T-helper 2 cell (primary cell): Measurements from ENCODE around the gene DCTN4.

ENCODE experiments used
- DNase-seq, 5 experiments: peaks; one replicate each; pipeline versions ENCODE4 v3.0.0 to v3.0.0-alpha.2; 2012 to 2022

DCTN4 gene

GRCh38 chr5:150734579-150735384 lies 24.0 kb downstream of the DCTN4 start:
- DNase-seq: peak in 1 of 5 experiments; percentile 72

- no peak for DNase-seq
Measured at GRCh38 chr5:150731669-150732242, 27.1 kb downstream of the DCTN4 start.

- DNase-seq: no peak
Measured at GRCh38 chr5:150729859-150730258, 29.0 kb downstream of the DCTN4 start.

- no peak for DNase-seq
Measured at GRCh38 chr5:150723845-150724244, 35.0 kb downstream of the DCTN4 start.

GRCh38 chr5:150710165-150710564 lies 48.7 kb downstream of the DCTN4 start:
- no peak for DNase-seq

GRCh38 chr5:150706776-150707390 lies 51.9 kb downstream of the DCTN4 start:
- DNase-seq: no peak

GRCh38 chr5:150703762-150704161 lies 55.1 kb downstream of the DCTN4 start:
- no peak for DNase-seq

- peak; percentile 77 to 95 (median 88) for DNase-seq
Measured at GRCh38 chr5:150700594-150701377, 58.0 kb downstream of the DCTN4 start, which contains the start of gene RBM22. RBM22 (minus strand) TSS chr5:150701062; CDS start chr5:150700985, 77 bp downstream.

- no peak for DNase-seq
Measured at GRCh38 chr5:150700246-150700593, 58.6 kb downstream of the DCTN4 start.

GRCh38 chr5:150694612-150695011 lies 64.2 kb downstream of the DCTN4 start:
- no peak for DNase-seq

GRCh38 chr5:150692276-150692675 lies 66.5 kb downstream of the DCTN4 start:
- DNase-seq: no peak

GRCh38 chr5:150690760-150691159 lies 68.1 kb downstream of the DCTN4 start:
- DNase-seq: no peak

- no peak for DNase-seq
Measured at GRCh38 chr5:150689120-150689519, 69.7 kb downstream of the DCTN4 start.

GRCh38 chr5:150676578-150676977 lies 82.2 kb downstream of the DCTN4 start:
- no peak for DNase-seq

GRCh38 chr5:150675069-150675468 lies 83.7 kb downstream of the DCTN4 start:
- no peak for DNase-seq

- DNase-seq: no peak
Measured at GRCh38 chr5:150674341-150674821, 84.4 kb downstream of the DCTN4 start.

GRCh38 chr5:150672884-150673275 lies 85.9 kb downstream of the DCTN4 start:
- no peak for DNase-seq

GRCh38 chr5:150672237-150672883 lies 86.5 kb downstream of the DCTN4 start:
- peak in 1 of 5 experiments; percentile 20 for DNase-seq

- no peak for DNase-seq
Measured at GRCh38 chr5:150671509-150672236, 87.1 kb downstream of the DCTN4 start.

- no peak for DNase-seq
Measured at GRCh38 chr5:150670948-150671310, 87.9 kb downstream of the DCTN4 start.

GRCh38 chr5:150670275-150670947 lies 88.4 kb downstream of the DCTN4 start:
- DNase-seq: no peak
